Calu3 (cell line): ENCODE results near the gene CTNNBL1. TPM values are rescaled to one million over a fixed set of nuclear protein-coding genes. Genes with fewer than 3 reads are reported as not detected.

ENCODE experiments used
- BruUV-seq: library from RNA; stranded (reverse); fragments of 400-500 nt; replicated peaks from 2 replicates; lab custom pipeline; 2021; lab: Mats Ljungman, UMichigan
- CTCF ChIA-PET: fragments of 300-600 bp; sonication (Branson Sonifier 250); formaldehyde crosslinking; loops from one replicate; lab custom pipeline; 2022; ENCODE audit warnings: antibody characterized with exemption; lab: Charles Lee
- DNase-seq: peaks from one replicate; pipeline ENCODE4 v3.0.0; 2022
- H3K27ac Mint-ChIP-seq: one replicate; pipeline ENCODE4 v1.8.0; 2022; ENCODE audit warnings: mixed read lengths; ENCODE audit not compliant: unreplicated experiment
- H3K27me3 Mint-ChIP-seq: one replicate; pipeline ENCODE4 v1.8.0; 2022; ENCODE audit warnings: mixed read lengths; ENCODE audit not compliant: unreplicated experiment
- H3K36me3 Mint-ChIP-seq: one replicate; pipeline ENCODE4 v1.8.0; 2022; ENCODE audit warnings: mild to moderate bottlenecking, moderate library complexity, mixed read lengths; ENCODE audit not compliant: insufficient read depth, unreplicated experiment
- H3K4me1 Mint-ChIP-seq: one replicate; pipeline ENCODE4 v1.8.0; 2022; ENCODE audit warnings: mild to moderate bottlenecking, low read depth, mixed read lengths; ENCODE audit not compliant: unreplicated experiment
- H3K4me3 Mint-ChIP-seq: one replicate; pipeline ENCODE4 v1.8.0; 2022; ENCODE audit warnings: mild to moderate bottlenecking, low read depth, moderate library complexity, mixed read lengths; ENCODE audit not compliant: unreplicated experiment
- H3K9me3 Mint-ChIP-seq: one replicate; pipeline ENCODE4 v1.8.0; 2022; ENCODE audit warnings: low read depth, mixed read lengths; ENCODE audit not compliant: unreplicated experiment
- CTCF ChIP-seq: fragments of 200-600 bp; IDR thresholded peaks from one replicate; pipeline ENCODE4 v1.8.0; 2022; ENCODE audit warnings: antibody characterized with exemption; ENCODE audit not compliant: unreplicated experiment
- intact Hi-C: fragments of 100-400 bp; cut with micrococcal nuclease; formaldehyde crosslinking; loops from one replicate; pipeline ENCODE4 v1.10.0; 2022; ENCODE audit not compliant: unreplicated experiment
- total RNA-seq: library from RNA; stranded (reverse); gene quantifications from 2 replicates; pipeline ENCODE4 v1.2.3, GENCODE V29; 2022

The CTNNBL1 gene
- total RNA-seq, 1 experiment from 2014 or later, result 106 TPM

- no peak overlapping the region for H3K4me3 Mint-ChIP-seq
- no peaks in the 10 kb centered on the region for H3K4me1 Mint-ChIP-seq
- TF ChIP-seq CTCF, result no peak
- H3K27me3 Mint-ChIP-seq, result no peaks in the 10 kb centered on the region
- intact Hi-C loops, result no loop called here
- no peaks in the 10 kb centered on the region for H3K9me3 Mint-ChIP-seq
- no TSS peak for BruUV-seq
- H3K36me3 Mint-ChIP-seq, result peaks cover 4% of the 10 kb centered on the region
- no peak for DNase-seq
- CTCF ChIA-PET, result no interaction called here
- H3K27ac Mint-ChIP-seq, result no peak overlapping the region
Observed at GRCh38 chr20:37744347-37744746, 50.5 kb downstream of the CTNNBL1 start.

- intact Hi-C loops, result no loop called here
- H3K27ac Mint-ChIP-seq, result no peak overlapping the region
- BruUV-seq, result no TSS peak
- no peaks in the 10 kb centered on the region for H3K27me3 Mint-ChIP-seq
- H3K36me3 Mint-ChIP-seq, result no peaks in the 10 kb centered on the region
- no peak for DNase-seq
- no peak overlapping the region for H3K4me3 Mint-ChIP-seq
- no peaks in the 10 kb centered on the region for H3K4me1 Mint-ChIP-seq
- TF ChIP-seq CTCF, result no peak
- CTCF ChIA-PET, result no interaction called here
- no peaks in the 10 kb centered on the region for H3K9me3 Mint-ChIP-seq
Observed at GRCh38 chr20:37745553-37745952, 51.7 kb downstream of the CTNNBL1 start.

GRCh38 chr20:37748015-37748414 lies 54.2 kb downstream of the CTNNBL1 start:
- no peaks in the 10 kb centered on the region for H3K27me3 Mint-ChIP-seq
- H3K4me1 Mint-ChIP-seq, result no peaks in the 10 kb centered on the region
- CTCF ChIA-PET, result interaction anchor here (1.9 kb wide), 1 partner anchor 10 kb away, joined by 5 read pairs; no protein-coding TSS in a partner anchor
- no peak overlapping the region for H3K27ac Mint-ChIP-seq
- intact Hi-C loops, result no loop called here
- DNase-seq, result no peak
- no TSS peak for BruUV-seq
- no peaks in the 10 kb centered on the region for H3K9me3 Mint-ChIP-seq
- H3K36me3 Mint-ChIP-seq, result no peaks in the 10 kb centered on the region
- H3K4me3 Mint-ChIP-seq, result no peak overlapping the region
- no peak for TF ChIP-seq CTCF

- Mint-ChIP-seq H3K4me1 (no peaks in the 10 kb centered on the region), H3K27me3 (no peaks in the 10 kb centered on the region), H3K36me3 (no peaks in the 10 kb centered on the region), H3K4me3 (no peak overlapping the region), H3K27ac (no peak overlapping the region), H3K9me3 (no peaks in the 10 kb centered on the region)
- no peak for TF ChIP-seq CTCF
- intact Hi-C loops, result no loop called here
- CTCF ChIA-PET, result interaction anchor here (1.9 kb wide), 1 partner anchor 9 kb away, joined by 5 read pairs; no protein-coding TSS in a partner anchor
- DNase-seq, result no peak
- no TSS peak for BruUV-seq
Observed at GRCh38 chr20:37749218-37749617, 55.4 kb downstream of the CTNNBL1 start.
